ENCODE data around the gene CCNJ.

GRCh38 chr10:96023168-96023567, 20.2 kb upstream of the CCNJ start:
- TF ChIP-seq CTCF (IDR thresholded peaks at IDR 0.05; ENCODE audit: low read depth, low read length): no peak
- no peak for TF ChIP-seq MAX (IDR thresholded peaks at IDR 0.05; ENCODE audit: low read depth, low read length)
- no peak for TF ChIP-seq POLR2A (IDR thresholded peaks at IDR 0.05; ENCODE audit: extremely low read depth, insufficient read length)
- TF ChIP-seq MYC (IDR thresholded peaks at IDR 0.05; ENCODE audit: low read depth, low read length): no peak
